KBM-7 (cell line): ENCODE results near the gene ABTB1.
"Not testable (repeated sequence)": the region's sequence is repeated elsewhere in the genome, so short reads cannot be mapped to it uniquely, and the experiment has no call there.

Experiments used
- DNase-seq: peaks from one replicate; pipeline ENCODE4 v3.0.0-alpha.2; 2015
- in situ Hi-C: fragments of 300-500 bp; cut with MboI; formaldehyde crosslinking; loops from 2 replicates; pipeline ENCODE4 v1.14.3; 2020; ENCODE audit warnings: low sequenced_read_pairs, low pct_unique_long_range_greater_than_20kb, mixed read lengths

ABTB1 gene

DNA sequence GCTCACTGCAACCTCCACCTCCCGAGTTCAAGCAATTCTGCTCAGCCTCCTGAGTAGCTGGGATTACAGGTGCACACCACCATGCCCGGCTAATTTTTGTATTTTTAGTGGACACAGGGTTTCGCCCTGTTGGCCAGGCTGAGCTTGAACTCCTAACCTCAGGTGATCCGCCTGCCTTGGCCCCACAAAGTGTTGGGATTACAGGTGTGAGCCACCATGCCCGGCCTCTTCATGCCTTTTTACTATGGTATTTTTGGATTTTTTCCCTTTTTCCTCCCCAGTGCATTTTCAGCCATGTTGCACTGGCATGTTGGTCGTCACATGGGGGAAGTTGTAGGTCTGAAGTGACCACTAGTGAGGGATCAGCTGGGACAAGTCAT, 9.4 kb downstream of the ABTB1 start:
- DNase-seq, in situ Hi-C loops: not testable (repeated sequence)

DNA sequence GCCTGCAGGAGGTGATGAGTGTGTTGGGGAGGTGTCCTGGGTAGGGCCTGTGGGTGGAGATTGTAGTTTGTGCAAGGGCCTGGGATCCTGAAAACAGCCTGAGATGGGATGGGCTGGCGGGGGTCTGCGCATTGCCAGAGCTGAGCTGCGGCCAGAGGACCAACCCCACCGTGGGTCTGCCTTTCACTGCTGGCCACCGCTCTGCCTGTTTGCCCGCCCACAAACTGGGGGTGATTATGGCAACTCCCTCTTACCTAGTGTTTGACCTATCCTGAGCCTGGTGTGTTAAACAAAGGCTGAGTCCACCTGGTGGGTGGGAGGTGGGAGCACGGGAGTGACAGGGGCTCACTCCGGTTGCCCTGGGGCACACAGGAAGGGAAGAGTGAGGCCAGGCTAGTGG, 9.8 kb downstream of the ABTB1 start:
- no peak for DNase-seq
- in situ Hi-C loops: no loop called here

DNA sequence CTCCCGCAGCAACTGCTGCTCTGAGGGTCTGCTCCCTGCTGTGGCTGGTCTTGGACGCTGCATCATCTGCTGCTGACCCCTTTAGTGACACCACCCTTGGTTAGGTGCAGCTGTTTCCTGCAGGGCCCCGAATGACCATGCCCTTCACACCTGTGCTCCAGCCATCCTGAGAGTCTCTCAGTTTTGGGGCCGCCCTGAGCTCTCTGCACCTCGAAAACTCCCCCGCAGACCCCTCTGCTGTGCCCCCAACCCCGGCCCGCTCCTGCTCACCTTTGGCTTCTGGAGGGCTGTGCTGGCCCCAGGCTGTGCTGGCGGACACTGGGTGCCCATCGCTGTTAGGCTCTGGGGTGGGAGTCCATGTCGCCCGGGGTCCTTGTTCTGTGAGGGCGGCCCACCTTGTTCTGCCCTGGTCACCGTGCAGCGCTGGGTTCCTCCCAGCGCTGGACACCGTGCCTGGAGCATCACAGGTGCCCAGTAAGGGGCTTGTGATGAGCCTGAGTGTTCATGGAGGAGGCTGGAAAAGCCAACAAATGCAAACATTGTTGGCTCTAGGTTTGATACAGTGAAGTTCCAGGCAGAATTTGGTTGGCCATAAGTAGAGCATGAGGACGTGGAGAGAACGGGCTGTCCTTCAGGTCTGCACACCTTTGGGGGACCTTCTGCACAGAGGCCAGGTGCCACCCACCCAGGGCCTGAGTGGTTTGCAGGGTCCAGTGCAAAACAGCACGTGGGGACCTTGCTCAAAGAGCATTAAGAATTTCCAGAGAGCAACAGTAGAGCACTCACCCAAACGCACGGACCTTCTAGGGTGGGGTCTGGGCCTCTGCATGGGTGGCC, 12.3 kb downstream of the ABTB1 start:
- in situ Hi-C loops: no loop called here
- DNase-seq: no peak

DNA sequence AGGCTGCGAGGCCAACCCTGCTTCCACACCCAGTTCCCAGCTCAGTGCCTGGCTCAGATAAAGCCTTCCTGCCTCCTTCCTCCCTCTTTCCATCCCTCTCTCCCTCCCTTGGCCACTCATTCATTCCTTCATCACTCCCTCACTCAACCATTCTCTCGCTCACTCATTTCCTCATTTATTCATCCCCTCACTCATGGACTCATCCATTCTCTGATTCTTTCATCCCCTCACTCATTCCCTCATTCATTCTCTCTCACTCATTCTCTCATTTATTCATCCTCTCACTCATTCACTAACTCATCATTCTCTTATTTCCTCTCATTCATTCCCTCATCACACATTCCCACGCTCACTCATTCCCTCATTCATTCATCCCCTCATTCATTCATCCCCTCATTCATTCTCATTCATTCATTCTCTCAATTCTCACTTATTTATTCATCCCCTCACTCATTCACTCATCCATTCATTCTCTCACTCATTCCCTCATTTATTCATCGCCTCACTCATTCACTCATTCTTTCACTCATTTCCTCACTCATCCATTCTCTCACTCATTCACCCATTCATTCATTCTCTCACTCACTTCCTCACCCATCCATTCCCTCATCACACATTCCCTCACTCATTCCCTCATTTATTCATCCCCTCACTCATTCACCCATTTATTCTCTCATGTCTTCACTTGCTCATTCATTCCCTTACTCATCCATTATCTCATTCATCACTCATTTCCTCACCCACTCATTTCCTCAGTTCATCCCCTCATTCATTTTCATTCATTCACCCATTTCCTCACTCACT, 13.2 kb downstream of the ABTB1 start:
- no peak for DNase-seq
- in situ Hi-C loops: no loop called here

DNA sequence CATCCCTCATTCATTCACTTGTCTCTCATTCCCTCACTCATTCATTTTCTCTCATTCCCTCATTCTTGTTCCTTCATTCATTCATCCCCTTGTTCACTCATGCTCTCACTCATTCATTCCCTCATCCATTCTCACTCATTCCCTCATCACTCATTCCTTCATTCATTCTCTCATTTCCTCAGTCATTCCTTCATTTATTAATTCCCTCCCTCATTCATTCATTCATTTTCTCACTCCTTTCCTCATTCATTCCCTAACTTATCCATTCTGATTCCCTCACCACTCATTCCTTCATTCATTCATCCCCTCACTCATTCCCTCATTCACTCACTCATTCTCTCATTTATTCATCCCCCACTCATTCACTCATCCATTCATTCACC, 13.8 kb downstream of the ABTB1 start:
- in situ Hi-C loops: no loop called here
- DNase-seq: no peak

DNA sequence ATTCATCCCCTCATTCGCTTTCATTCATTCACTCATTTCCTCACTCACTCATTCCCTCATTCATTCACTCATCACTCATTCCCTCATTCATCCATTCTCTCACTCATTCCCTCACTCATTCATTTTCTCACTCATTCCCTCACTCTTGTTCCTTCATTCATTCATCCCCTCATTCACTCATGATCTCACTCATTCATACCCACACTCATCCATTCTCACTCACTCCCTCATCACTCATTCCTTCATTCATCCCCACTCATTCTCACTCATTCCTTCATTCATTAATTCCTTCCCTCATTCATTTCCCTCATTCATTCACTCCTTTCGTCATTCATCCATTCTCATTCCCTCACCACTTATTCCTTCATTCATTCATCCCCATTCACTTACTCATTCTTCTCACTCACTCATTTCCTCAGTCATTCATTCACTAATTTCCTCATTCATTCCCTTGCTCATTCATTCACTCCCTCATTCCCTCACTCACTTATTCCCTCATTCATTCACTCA, 14.5 kb downstream of the ABTB1 start:
- DNase-seq: no peak

DNA sequence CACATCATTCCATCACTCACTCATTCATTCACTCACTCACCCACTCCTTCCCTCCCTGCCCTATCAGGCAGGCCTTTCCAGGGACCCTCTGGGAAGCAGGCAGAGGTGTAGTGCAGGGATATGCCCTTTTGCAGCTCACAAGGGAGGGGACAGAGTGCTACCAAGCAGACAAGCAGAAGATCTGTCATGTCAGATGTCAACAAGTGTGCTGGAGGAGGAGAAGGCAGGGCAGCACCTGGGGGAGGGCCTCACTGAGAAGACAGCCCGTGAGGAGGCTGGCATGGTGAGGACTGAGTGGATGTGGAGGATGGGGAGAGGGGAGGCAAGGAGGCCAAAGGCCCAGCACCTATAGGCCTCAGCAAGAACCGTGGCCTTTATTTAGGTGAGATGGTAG, 15.3 kb downstream of the ABTB1 start:
- no peak for DNase-seq
- in situ Hi-C loops: no loop called here

More for the DNA sequence above, 14.5 kb downstream of the ABTB1 start:
- in situ Hi-C loops: no loop called here

DNA sequence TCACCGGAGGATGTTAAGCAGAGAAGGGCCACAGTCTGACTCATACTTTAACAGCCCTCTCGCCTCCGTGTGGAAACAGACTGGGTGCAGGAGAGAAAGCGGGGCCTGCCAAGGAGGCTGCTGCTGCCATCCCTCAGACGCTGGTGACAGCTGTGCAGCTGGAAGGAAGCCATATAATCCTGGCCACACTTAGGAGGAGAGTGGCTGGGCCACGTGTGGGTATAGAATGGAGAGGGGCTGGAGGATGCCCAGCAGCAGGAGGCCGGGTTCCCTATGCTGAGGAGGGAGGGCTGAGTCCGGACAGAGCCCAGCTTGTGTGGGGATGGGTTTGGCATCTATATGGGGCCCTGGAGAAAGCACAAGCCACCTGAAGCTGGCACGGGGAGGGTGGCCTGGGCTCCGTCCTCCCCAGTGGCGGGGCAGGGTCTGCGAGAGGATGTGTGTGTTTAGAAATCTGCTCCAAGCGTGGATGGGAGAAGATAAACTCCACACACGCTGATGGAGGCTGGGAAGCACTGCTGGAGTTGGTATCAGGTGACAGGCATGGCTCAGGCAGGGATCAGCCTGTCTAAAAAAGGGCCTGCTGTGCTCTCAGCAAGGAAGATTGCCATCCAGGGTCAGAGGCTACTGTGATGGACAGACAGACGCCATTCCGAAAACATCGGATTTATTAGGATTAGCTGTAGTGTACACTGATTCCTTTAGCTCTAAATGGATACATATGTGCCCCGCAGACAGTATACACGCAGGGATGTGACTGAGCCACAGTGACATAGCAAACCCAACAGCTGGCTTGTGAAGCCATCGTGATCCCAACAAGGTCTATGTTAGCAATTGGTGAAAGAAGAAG, 15.9 kb downstream of the ABTB1 start:
- DNase-seq: no peak
- in situ Hi-C loops: no loop called here

DNA sequence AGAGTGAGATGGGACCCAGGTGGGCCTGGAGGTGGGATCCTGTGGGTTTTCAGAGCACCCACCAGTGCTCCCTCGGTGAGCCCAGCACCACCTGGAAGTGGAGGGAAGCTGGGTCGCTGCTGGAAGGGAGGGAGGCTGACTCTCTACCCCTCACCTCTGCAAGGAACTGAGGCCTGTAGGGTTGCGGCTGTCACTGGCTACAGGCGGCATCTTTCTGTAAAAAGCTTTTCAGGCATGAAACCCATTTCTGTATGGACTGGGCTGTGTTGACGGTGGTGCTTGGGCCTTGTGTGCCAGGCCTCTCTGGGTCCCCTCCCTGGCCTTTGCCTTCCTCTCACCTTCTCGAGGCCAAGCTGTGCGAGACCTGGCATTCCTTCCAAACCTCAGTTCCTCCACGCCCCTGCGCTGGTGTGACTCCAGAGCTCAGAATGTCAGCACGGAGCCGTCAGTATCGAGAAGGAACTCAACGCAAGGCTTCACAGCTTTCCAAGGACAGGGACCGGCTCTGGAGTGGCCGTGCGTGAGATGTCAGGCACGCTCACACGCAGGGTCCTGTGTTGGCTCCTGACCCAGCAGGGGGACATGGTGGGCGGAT, 16.6 kb downstream of the ABTB1 start:
- no peak for DNase-seq
- in situ Hi-C loops: no loop called here

DNA sequence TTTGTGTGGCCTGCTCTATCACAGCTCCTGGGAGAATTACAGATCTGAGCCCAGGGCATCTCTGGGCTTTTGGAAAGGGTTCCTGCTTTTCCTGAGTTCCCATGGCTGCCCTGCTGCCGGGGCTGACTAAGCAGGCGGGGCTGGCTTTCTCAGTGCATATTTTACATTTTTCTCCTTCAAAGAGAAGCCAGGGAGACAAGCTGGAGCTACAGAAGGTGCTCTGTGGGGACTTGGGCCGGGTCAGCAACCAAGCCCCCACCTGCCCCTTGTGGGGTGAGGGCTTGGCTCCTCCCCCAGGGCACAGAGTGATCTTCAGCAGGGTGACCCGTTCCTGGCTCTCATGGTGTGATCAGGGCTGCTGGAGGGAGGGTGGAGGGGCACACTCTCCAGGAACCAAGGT, 17.4 kb downstream of the ABTB1 start:
- DNase-seq: no peak
- in situ Hi-C loops: no loop called here

DNA sequence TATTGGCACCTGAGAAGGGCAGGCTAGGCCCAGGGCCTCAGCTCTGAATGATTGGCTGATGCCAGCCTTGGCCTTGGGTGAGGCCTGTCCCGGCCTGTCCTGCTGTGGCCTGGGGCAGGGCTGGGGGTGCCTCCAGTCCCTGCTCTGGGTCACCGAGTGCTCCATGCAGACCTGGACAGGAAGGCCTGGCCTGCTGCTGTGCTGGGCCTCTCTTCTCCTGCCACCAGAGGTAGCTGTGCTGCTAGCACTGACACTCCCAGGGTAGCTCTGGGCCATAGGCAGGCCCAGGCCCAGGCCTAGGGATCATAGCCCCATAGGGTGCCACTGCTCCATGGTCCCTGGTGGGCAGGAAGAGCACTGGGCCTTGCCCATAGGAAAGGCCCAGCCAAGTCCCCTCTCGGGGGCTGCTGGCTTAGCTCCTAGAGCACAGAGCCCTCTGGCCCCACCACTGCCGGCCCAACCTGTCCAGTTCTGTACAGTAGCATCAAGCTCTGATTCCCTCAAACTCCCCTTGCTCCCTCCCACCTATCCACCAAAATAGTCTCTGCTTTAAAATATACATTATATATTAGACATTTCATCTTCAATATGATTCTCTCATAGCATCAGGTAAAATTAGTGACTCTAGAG, 18.2 kb downstream of the ABTB1 start:
- DNase-seq: peak; percentile 30
- in situ Hi-C loops: no loop called here

DNA sequence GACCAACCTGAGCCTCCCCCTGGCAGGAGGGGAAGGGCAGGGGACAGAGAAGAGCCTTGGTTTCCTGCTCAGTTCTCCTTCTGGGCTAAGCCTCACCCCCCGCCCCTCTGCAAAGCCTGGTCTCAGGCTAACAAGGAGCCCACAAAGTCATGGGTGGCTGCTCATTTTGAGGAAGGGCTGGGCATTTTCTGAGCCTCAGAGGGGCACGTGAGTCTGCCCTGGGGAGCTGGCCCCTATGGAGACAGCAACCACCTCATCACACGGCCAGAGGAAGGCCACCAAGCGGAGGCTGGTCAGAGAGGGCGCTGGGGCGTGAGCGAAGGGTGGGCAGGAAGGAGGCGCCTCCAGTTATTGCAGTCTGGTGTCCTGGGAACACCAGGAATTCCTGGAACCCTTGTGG, 18.7 kb downstream of the ABTB1 start:
- in situ Hi-C loops: no loop called here
- peak; percentile 32 for DNase-seq

DNA sequence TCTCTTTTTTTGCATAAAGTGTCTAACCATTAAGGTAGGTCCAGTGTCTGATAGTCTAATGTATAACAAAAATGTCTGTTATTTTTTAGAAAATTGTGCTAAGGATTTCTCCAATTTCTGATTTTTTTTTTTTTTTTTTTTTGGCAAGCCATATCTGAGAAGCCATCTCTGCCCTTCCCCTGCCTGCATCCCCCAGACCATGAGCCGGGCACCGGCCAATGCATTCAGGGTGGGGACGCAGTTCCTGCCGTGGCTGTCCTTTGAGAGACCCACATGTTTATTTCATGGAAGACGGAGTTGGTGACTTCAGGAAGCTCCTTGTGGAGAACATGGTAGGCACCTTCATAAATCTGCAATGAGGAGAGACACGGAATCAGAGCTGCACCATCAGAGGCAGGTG, 19.2 kb downstream of the ABTB1 start:
- in situ Hi-C loops: no loop called here
- no peak for DNase-seq

DNA sequence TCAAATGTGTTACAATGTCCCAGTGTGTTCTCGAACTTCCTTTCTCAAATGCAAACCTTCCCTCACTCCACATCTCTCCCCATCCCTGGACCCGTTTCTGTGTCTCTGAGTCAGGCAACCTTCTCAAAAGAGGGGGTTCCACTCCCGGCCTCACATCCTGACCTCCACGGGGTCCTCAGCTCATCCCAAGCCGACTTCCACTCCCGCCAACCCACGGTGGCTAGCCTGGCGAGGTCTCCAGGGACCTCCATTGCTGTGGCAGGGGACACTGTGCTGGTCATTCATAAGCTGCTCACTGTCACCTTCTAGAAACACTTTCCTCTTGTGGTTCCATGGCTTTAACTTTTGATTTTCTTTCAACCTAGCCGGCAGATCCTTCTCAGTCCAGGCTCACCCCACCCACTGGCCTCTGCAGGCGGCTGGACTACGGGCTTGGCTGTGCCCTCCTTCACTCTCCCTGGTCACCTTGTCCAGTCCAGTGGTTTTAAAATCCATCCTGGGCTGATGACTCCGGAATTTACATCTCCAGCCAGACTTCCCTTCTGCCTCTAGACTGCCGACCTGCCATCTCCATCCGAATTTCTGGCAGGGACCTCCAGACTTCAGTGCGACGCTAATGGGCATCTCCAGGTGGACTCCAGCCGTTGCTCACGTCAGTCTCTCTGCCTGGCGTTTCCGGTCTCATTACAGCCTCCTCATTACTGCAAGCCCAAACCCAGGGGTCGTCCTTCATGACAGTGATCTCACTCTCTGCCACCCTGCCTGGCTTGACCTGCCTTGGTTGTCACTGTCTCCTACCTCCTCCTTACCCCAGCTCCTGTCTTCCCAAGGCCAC, 20.0 kb downstream of the ABTB1 start:
- DNase-seq: no peak
- in situ Hi-C loops: no loop called here

DNA sequence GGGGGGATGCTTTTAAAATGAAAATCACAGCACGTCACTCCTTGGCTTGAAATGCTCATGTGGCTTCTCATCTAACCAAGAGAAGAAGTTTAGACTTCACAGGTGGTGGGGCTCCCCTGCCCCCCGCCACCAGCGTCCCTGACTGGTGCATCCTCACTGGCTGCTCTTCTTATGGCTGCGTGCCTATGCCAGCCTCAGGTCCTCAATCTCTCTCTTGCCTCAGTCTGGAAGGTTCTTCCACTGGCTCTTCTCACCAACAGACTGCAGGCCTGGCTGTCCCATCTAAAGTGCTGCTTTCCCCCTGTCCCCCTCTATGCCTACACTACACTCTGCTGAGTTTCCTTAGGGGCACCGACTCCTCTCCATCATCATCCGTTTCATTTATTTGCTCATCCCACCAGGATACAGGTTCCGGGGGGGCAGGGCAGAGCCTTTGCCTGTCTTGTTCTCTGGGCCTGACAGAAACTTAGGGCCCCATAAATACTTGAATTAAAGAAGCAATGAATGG, 20.6 kb downstream of the ABTB1 start:
- no peak for DNase-seq
- in situ Hi-C loops: no loop called here

DNA sequence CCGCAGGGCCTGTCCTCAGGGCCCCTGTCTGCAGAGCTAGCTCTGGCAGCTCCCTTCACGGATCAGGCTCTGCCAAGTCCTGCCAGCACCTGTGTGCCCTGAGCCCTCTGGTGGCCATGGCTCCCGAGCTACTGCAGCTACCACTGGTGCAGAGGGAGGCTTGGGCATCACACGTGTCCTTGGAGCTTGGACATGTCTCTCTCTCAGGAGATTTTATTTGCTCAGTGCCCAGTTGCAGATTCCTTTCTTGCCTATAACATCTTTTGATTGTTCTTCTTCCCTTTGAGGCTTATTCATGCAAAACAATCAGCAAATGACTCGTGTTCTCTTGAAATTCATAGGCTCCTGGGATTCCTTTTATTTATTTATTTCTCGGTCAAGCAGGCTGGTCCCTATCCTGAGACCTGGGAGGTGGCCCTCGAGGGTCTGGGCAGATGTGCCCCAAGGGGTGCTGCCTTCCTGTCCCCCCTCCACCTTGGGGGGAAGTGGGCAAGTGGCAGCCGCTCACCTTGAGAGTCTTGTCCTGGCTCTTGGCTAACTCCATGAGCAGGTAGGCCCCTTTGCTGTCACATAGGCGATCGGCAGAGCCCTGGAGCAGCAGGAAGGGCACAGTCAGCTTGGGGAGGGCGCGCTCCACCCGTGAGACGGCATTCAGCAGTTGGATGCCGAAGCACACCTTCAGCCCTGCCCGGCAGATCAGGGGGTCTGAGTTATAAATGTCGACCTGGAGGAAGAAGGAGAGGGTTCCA, 21.9 kb downstream of the ABTB1 start:
- in situ Hi-C loops: no loop called here
- DNase-seq: peak; percentile 43
